ENCODE measurements around the gene C5orf52.
"Not testable (repeated sequence)": the region's sequence is repeated elsewhere in the genome, so short reads cannot be mapped to it uniquely, and the experiment has no call there.

The C5orf52 gene

GRCh38 chr5:157670662-157671591 lies at the start of gene C5orf52:
Gene C5orf52 (plus strand): TSS chr5:157671533. CDS start chr5:157671615, 82 bp downstream.
- no peak for DNase-seq

- no peak for DNase-seq
Measured at GRCh38 chr5:157624144-157624543, 47.2 kb upstream of the C5orf52 start.

GRCh38 chr5:157626831-157627230 lies 44.5 kb upstream of the C5orf52 start:
- DNase-seq, result peak; percentile 26

- no peak for DNase-seq
Measured at GRCh38 chr5:157630341-157630740, 41.0 kb upstream of the C5orf52 start.

- no peak for DNase-seq
Measured at GRCh38 chr5:157640406-157641066, 30.8 kb upstream of the C5orf52 start.

- DNase-seq, result no peak
Measured at GRCh38 chr5:157648275-157648990, 22.9 kb upstream of the C5orf52 start.

GRCh38 chr5:157649101-157649500 lies 22.2 kb upstream of the C5orf52 start:
- no peak for DNase-seq

- no peak for DNase-seq
Measured at GRCh38 chr5:157650991-157651611, 20.2 kb upstream of the C5orf52 start.

- no peak for DNase-seq
Measured at GRCh38 chr5:157651623-157652376, 19.5 kb upstream of the C5orf52 start.

GRCh38 chr5:157652377-157652692 lies 19.0 kb upstream of the C5orf52 start, which contains the start of gene SOX30:
Gene SOX30 (minus strand): TSS chr5:157652438. CDS start chr5:157652078, 360 bp downstream.
- DNase-seq, result no peak

- no peak for DNase-seq
Measured at GRCh38 chr5:157657516-157657915, 13.8 kb upstream of the C5orf52 start.

- no peak for DNase-seq
Measured at GRCh38 chr5:157658893-157659292, 12.4 kb upstream of the C5orf52 start.

- no peak for DNase-seq
Measured at GRCh38 chr5:157659868-157660660, 11.3 kb upstream of the C5orf52 start.

GRCh38 chr5:157665467-157666070 lies 5.8 kb upstream of the C5orf52 start:
- DNase-seq, result peak; percentile 76

GRCh38 chr5:157668356-157668755 lies 3.0 kb upstream of the C5orf52 start:
- DNase-seq, result no peak

GRCh38 chr5:157669701-157670097 lies 1.6 kb upstream of the C5orf52 start:
- no peak for DNase-seq

- no peak for DNase-seq
Measured at GRCh38 chr5:157671592-157672330, 428 bp downstream of the C5orf52 start.

GRCh38 chr5:157672976-157673375 lies 1.6 kb downstream of the C5orf52 start:
- no peak for DNase-seq

GRCh38 chr5:157674351-157674750 lies 3.0 kb downstream of the C5orf52 start:
- not testable (repeated sequence) for DNase-seq

GRCh38 chr5:157677931-157678330 lies 6.6 kb downstream of the C5orf52 start:
- DNase-seq, result no peak

All from NCI-H226 (cell line).